Vagina (tissue), 2 donors: ENCODE data around the gene RPL18A. TPM values are rescaled to one million over a fixed set of nuclear protein-coding genes. Genes with fewer than 3 reads are reported as not detected.
A peak's percentile ranks its signal among the peaks of the same experiment; 100 is the strongest.

Experiments
- DNase-seq, 2 donors: peaks; one replicate each; pipeline ENCODE4 v3.0.0-alpha.2; 2017; ENCODE audit errors: extremely low spot score in 2 of 2
- H3K27ac ChIP-seq: fragments of 200-600 bp; sonication (generic); one replicate; pipeline ENCODE4 v1.5.1; 2019
- H3K27me3 ChIP-seq: fragments of 200-600 bp; sonication (generic); one replicate; pipeline ENCODE4 v1.5.1; 2019
- H3K36me3 ChIP-seq, 2 donors: fragments of 200-600 bp; sonication (generic); one replicate each; pipeline ENCODE4 v1.5.1; 2017 to 2019
- H3K4me1 ChIP-seq: fragments of 200-600 bp; sonication (generic); one replicate; pipeline ENCODE4 v1.5.1; 2019
- H3K4me3 ChIP-seq, 2 donors: fragments of 200-600 bp; sonication (generic); 1 replicate in 1 of 2; 2 replicates in 1 of 2; pipeline ENCODE4 v1.5.1; 2016 to 2019
- H3K9me3 ChIP-seq: fragments of 200-600 bp; sonication (generic); one replicate; pipeline ENCODE4 v1.5.1; 2019
- CTCF ChIP-seq, 3 experiments: fragments of 450-650 bp in 2 of 3; fragments of 200-600 bp in 1 of 3; sonication (generic) in 1 of 3; IDR thresholded peaks; one replicate each; pipeline ENCODE4 v1.5.1; 2017 to 2019; ENCODE audit warnings: antibody characterized with exemption in 3 of 3, mild to moderate bottlenecking in 2 of 3, moderate library complexity in 2 of 3
- POLR2A ChIP-seq, 2 donors: fragments of 450-650 bp; IDR thresholded peaks; one replicate each; pipeline ENCODE4 v1.6.1; 2017; ENCODE audit warnings: antibody characterized with exemption in 2 of 2, mild to moderate bottlenecking in 2 of 2, moderate library complexity in 2 of 2
- POLR2AphosphoS5 ChIP-seq, 2 donors: sonication (generic); formaldehyde crosslinking; IDR thresholded peaks; one replicate each; pipeline ENCODE4 v1.9.0; 2017; ENCODE audit warnings: antibody characterized with exemption in 2 of 2, mild to moderate bottlenecking in 2 of 2, low read depth in 1 of 2; ENCODE audit not compliant: insufficient read depth in 1 of 2
- intact Hi-C: fragments of 100-400 bp; cut with DNase I; formaldehyde crosslinking; loops from one replicate; pipeline ENCODE4 v1.15.1; 2023
- total RNA-seq: library from RNA; depleted of rRNA; stranded (reverse); fragments of >200 nt; gene quantifications from one replicate; pipeline ENCODE4 v1.2.3, GENCODE V29; 2016

The RPL18A gene
- total RNA-seq, 1 donor from 2014 or later: 1,768 TPM

- Histone ChIP-seq H3K4me1 (peaks cover 31% of the 10 kb centered on the region), H3K27ac (no peak overlapping the region), H3K9me3 (no peaks in the 10 kb centered on the region), H3K4me3 (no peak overlapping the region), H3K36me3 (no peaks in the 10 kb centered on the region), H3K27me3 (no peaks in the 10 kb centered on the region)
- no peak for DNase-seq
- intact Hi-C loops: no loop called here
- no peak for TF ChIP-seq CTCF (IDR thresholded peaks at IDR 0.05)
- TF ChIP-seq POLR2A (IDR thresholded peaks at IDR 0.05): no peak
- TF ChIP-seq POLR2AphosphoS5 (IDR thresholded peaks at IDR 0.05; ENCODE audit: insufficient read depth in 1 of 2, low read depth in 1 of 2): no peak
Measured at GRCh38 chr19:17843292-17843827, 16.4 kb upstream of the RPL18A start.

- intact Hi-C loops: no loop called here
- DNase-seq: no peak
- H3K27me3 ChIP-seq: no peaks in the 10 kb centered on the region
- H3K36me3 ChIP-seq: no peaks in the 10 kb centered on the region
- H3K9me3 ChIP-seq: no peaks in the 10 kb centered on the region
- no peak overlapping the region for H3K27ac ChIP-seq
- peaks cover 31% of the 10 kb centered on the region for H3K4me1 ChIP-seq
- TF ChIP-seq CTCF (IDR thresholded peaks at IDR 0.05): no peak
- TF ChIP-seq POLR2AphosphoS5 (IDR thresholded peaks at IDR 0.05; ENCODE audit: insufficient read depth in 1 of 2, low read depth in 1 of 2): no peak
- no peak for TF ChIP-seq POLR2A (IDR thresholded peaks at IDR 0.05)
- no peak overlapping the region for H3K4me3 ChIP-seq
Measured at GRCh38 chr19:17843908-17844490, 15.7 kb upstream of the RPL18A start.

DNA sequence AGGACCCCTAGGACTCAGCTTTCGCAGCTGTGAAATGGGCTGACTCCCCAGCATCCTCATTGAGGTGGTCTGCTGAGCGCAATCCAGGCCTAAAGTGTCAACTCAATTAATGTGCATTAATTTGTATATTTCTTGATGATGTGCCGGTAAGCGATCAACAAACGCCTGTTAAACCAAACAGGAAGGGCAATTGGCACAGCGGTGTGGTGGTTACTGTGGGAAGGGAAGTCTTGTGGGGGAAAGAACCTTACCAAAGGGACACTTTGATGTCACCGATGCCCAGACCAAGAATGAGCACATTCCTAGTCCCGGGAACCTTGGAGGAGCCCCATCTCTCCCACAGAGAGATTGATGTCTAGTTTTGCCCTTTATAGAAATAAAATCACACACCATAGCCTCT lies 13.6 kb upstream of the RPL18A start:
- no peak overlapping the region for H3K4me3 ChIP-seq
- no peaks in the 10 kb centered on the region for H3K9me3 ChIP-seq
- H3K36me3 ChIP-seq: no peaks in the 10 kb centered on the region
- H3K27ac ChIP-seq: no peak overlapping the region
- TF ChIP-seq POLR2AphosphoS5 (IDR thresholded peaks at IDR 0.05; ENCODE audit: insufficient read depth in 1 of 2, low read depth in 1 of 2): no peak
- no peak for TF ChIP-seq POLR2A (IDR thresholded peaks at IDR 0.05)
- TF ChIP-seq CTCF (IDR thresholded peaks at IDR 0.05): no peak
- no peak for DNase-seq
- intact Hi-C loops: no loop called here
- peaks cover 31% of the 10 kb centered on the region for H3K4me1 ChIP-seq
- H3K27me3 ChIP-seq: no peaks in the 10 kb centered on the region

- TF ChIP-seq POLR2AphosphoS5 (IDR thresholded peaks at IDR 0.05; ENCODE audit: insufficient read depth in 1 of 2, low read depth in 1 of 2) (peak in 1 of 2 donors; percentile 11), POLR2A (IDR thresholded peaks at IDR 0.05) (no peak)
- peaks cover 20% of the 10 kb centered on the region for H3K4me1 ChIP-seq
- no peaks in the 10 kb centered on the region for H3K9me3 ChIP-seq
- peak within 1 kb of the TSS; percentile 33 to 51 for H3K4me3 ChIP-seq
- H3K36me3 ChIP-seq: no peaks in the 10 kb centered on the region
- DNase-seq: no peak
- no peaks in the 10 kb centered on the region for H3K27me3 ChIP-seq
- peak within 1 kb of the TSS; percentile 64 for H3K27ac ChIP-seq
- intact Hi-C loops: no loop called here
Measured at GRCh38 chr19:17847538-17848366, 12.0 kb upstream of the RPL18A start, which contains the start of gene JAK3. TSS of gene JAK3 (minus strand) at chr19:17847982. CDS start at chr19:17844417, 3,565 bp downstream.

DNA sequence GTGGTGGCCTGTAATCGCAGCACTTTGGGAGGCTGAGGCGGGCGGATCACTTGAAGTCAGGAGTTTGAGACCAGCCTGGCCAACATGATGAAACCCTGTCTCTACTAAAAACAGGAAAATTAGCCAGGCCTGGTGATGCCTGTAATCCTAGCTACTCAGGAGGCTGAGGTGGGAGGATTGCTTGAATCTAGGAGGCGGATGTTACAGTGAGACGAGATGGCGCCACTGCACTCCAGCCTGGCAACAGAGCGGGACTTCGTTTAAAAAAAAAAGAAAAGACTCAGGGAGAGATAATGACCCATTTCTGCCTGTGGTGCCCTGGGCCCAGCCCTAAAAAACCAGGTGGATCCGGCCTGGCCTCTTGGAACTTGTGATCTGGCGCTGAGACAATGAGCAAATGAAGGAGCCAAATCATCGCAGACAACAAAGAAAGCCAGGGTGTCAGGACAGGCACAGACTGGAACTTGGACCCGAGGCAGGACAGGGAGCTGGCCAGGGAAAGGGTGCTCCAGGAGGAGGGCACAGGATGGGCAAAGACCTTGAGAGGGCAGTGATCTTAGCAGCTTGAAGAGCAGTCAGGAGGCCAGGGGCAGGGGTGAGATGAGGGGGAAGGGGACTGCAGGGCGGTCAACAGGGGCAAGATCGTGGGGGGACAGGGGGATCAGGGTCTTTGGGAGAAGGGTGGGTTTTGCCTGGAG lies 11.0 kb upstream of the RPL18A start:
- no peak for DNase-seq
- intact Hi-C loops: no loop called here
- Histone ChIP-seq H3K27me3 (no peaks in the 10 kb centered on the region), H3K36me3 (no peaks in the 10 kb centered on the region), H3K4me1 (peaks cover 18% of the 10 kb centered on the region), H3K4me3 (no peak overlapping the region), H3K27ac (peak overlapping the region; percentile 45), H3K9me3 (no peaks in the 10 kb centered on the region)
- TF ChIP-seq CTCF (IDR thresholded peaks at IDR 0.05) (no peak), POLR2A (IDR thresholded peaks at IDR 0.05) (no peak), POLR2AphosphoS5 (IDR thresholded peaks at IDR 0.05; ENCODE audit: insufficient read depth in 1 of 2, low read depth in 1 of 2) (no peak)
